IMR-90 (cell line): ENCODE measurements around the gene C1orf87. TPM values are rescaled to one million over a fixed set of nuclear protein-coding genes. Genes with fewer than 3 reads are reported as not detected.

Experiments
- ATAC-seq: fragments of 200-7000 bp; cut with Tn5 transposase; 2 replicates; pipeline ENCODE4 v1.9.1; 2020; ENCODE audit warnings: low read depth, mild to moderate bottlenecking, moderate library complexity
- BruUV-seq: library from RNA; stranded (reverse); fragments of 400-500 nt; replicated peaks from 2 replicates; lab custom pipeline; 2021; lab: Mats Ljungman, UMichigan
- CTCF ChIA-PET: fragments of 300-600 bp; formaldehyde crosslinking; extraction: SDS; loops from one replicate; lab custom pipeline; 2021; ENCODE audit warnings: antibody characterized with exemption; lab: Yijun Ruan, JAX
- POLR2A ChIA-PET: fragments of 300-600 bp; sonication (Branson Sonifier 250); formaldehyde crosslinking; loops from one replicate; lab custom pipeline; 2022; ENCODE audit warnings: antibody characterized with exemption; ENCODE audit not compliant: unreplicated experiment; lab: Charles Lee
- DNase-seq: peaks from one replicate; pipeline ENCODE4 v3.0.0; 2013
- H2AFZ ChIP-seq: replicated peaks from 2 replicates; pipeline ENCODE3; 2013; ENCODE audit warnings: low read length, mild to moderate bottlenecking; ENCODE audit not compliant: poor library complexity
- H2AK5ac ChIP-seq: 2 replicates; pipeline ENCODE4 v1.6.1; 2013; ENCODE audit warnings: low read depth, low read length, inconsistent platforms
- H2AK9ac ChIP-seq: replicated peaks from 2 replicates; pipeline ENCODE3; 2013; ENCODE audit warnings: mild to moderate bottlenecking, low read depth, low read length, moderate library complexity; ENCODE audit not compliant: poor library complexity
- H2BK120ac ChIP-seq: 2 replicates; pipeline ENCODE4 v1.6.1; 2013; ENCODE audit warnings: low read depth, low read length, inconsistent platforms
- H2BK15ac ChIP-seq: 3 replicates; pipeline ENCODE4 v1.6.1; 2013; ENCODE audit warnings: low read depth, low read length, inconsistent platforms
- H2BK20ac ChIP-seq: 2 replicates; pipeline ENCODE4 v1.6.1; 2013; ENCODE audit warnings: low read depth, mild to moderate bottlenecking, inconsistent platforms, low read length, moderate library complexity
- H2BK5ac ChIP-seq: 2 replicates; pipeline ENCODE4 v1.6.1; 2013; ENCODE audit warnings: mild to moderate bottlenecking, low read depth, low read length, inconsistent platforms; ENCODE audit not compliant: poor library complexity, severe bottlenecking
- H3K14ac ChIP-seq: replicated peaks from 2 replicates; pipeline ENCODE4 v1.6.1; 2013; ENCODE audit warnings: low read depth, low read length, inconsistent platforms
- H3K18ac ChIP-seq: 2 replicates; pipeline ENCODE4 v1.6.1; 2013; ENCODE audit warnings: low read depth, low read length, control low read depth
- H3K23ac ChIP-seq: 2 replicates; pipeline ENCODE4 v1.6.1; 2013; ENCODE audit warnings: low read depth, low read length, inconsistent platforms
- H3K27ac ChIP-seq: 2 replicates; pipeline ENCODE4 v1.5.1; 2013; ENCODE audit warnings: mild to moderate bottlenecking, control low read depth, low read length; ENCODE audit not compliant: insufficient read depth
- H3K27me3 ChIP-seq: 2 replicates; pipeline ENCODE4 v1.6.1; 2013; ENCODE audit warnings: low read length; ENCODE audit not compliant: control insufficient read depth, insufficient read depth
- H3K36me3 ChIP-seq: 2 replicates; pipeline ENCODE4 v1.6.1; 2013; ENCODE audit warnings: low read length, mixed read lengths; ENCODE audit not compliant: control insufficient read depth, insufficient read depth
- H3K4ac ChIP-seq: 2 replicates; pipeline ENCODE4 v1.6.1; 2013; ENCODE audit warnings: low read depth, low read length, inconsistent platforms
- H3K4me1 ChIP-seq: 2 replicates; pipeline ENCODE4 v1.6.1; 2013; ENCODE audit warnings: low read length, mixed read lengths; ENCODE audit not compliant: control insufficient read depth, insufficient read depth
- H3K4me2 ChIP-seq: 2 replicates; pipeline ENCODE4 v1.6.1; 2013; ENCODE audit warnings: low read depth, mild to moderate bottlenecking, control low read depth, low read length, moderate library complexity
- H3K4me3 ChIP-seq: 2 replicates; pipeline ENCODE4 v1.5.1; 2013; ENCODE audit warnings: low read depth, mild to moderate bottlenecking, control low read depth, low read length, moderate library complexity; ENCODE audit not compliant: insufficient read depth
- H3K56ac ChIP-seq: 2 replicates; pipeline ENCODE4 v1.6.1; 2013; ENCODE audit warnings: low read length, inconsistent platforms; ENCODE audit not compliant: insufficient read depth; ENCODE audit errors: extremely low read depth
- H3K79me1 ChIP-seq, 2 experiments: 2 replicates each; pipeline ENCODE4 v1.6.1; 2013; ENCODE audit warnings: low read length in 2 of 2, inconsistent platforms in 1 of 2, low read depth in 1 of 2
- H3K9ac ChIP-seq: 2 replicates; pipeline ENCODE4 v1.6.1; 2013; ENCODE audit warnings: low read depth, low read length, control low read depth
- H3K9me1 ChIP-seq: 2 replicates; pipeline ENCODE4 v1.6.1; 2013; ENCODE audit warnings: low read length, inconsistent platforms; ENCODE audit not compliant: insufficient read depth
- H3K9me3 ChIP-seq: 2 replicates; pipeline ENCODE4 v1.6.1; 2013; ENCODE audit warnings: low read length; ENCODE audit not compliant: control insufficient read depth, insufficient read depth
- H4K20me1 ChIP-seq: 2 replicates; pipeline ENCODE4 v1.6.1; 2013; ENCODE audit warnings: low read length, inconsistent platforms; ENCODE audit not compliant: insufficient read depth
- H4K5ac ChIP-seq: 2 replicates; pipeline ENCODE4 v1.6.1; 2013; ENCODE audit warnings: mild to moderate bottlenecking, low read depth, low read length, control low read depth
- H4K8ac ChIP-seq, 2 experiments: 2 replicates each; pipeline ENCODE4 v1.6.1; 2013; ENCODE audit warnings: low read depth in 2 of 2, low read length in 2 of 2, control low read depth in 1 of 2, inconsistent platforms in 1 of 2
- H4K91ac ChIP-seq: 2 replicates; pipeline ENCODE4 v1.6.1; 2013; ENCODE audit warnings: low read depth, low read length, inconsistent platforms; ENCODE audit not compliant: insufficient read depth
- MAFK ChIP-seq: IDR thresholded peaks from 2 replicates; pipeline ENCODE4 v1.6.1; 2012; ENCODE audit warnings: low read depth, low read length, improper control_type of control experiment
- MAZ ChIP-seq: IDR thresholded peaks from 2 replicates; pipeline ENCODE4 v1.6.1; 2012; ENCODE audit warnings: low read depth, mild to moderate bottlenecking, low read length, improper control_type of control experiment, moderate library complexity, borderline replicate concordance
- POLR2A ChIP-seq: IDR thresholded peaks from 2 replicates; pipeline ENCODE4 v1.6.1; 2012; ENCODE audit warnings: mild to moderate bottlenecking, low read depth, low read length
- RAD21 ChIP-seq: IDR thresholded peaks from 2 replicates; pipeline ENCODE4 v1.6.1; 2012; ENCODE audit warnings: low read length, improper control_type of control experiment
- WGBS, 2 experiments: methylation state at CpG; one replicate each; pipeline versions ENCODE4 v1.1.5 to v1.1.7; 2013; ENCODE audit warnings: missing lambda C conversion rate in 2 of 2; ENCODE audit not compliant: insufficient read length in 1 of 2; ENCODE audit errors: extremely low coverage in 2 of 2; 5-methylcytosine and 5-hydroxymethylcytosine counted together
- dilution Hi-C: fragments of 300-500 bp; cut with HindIII; formaldehyde crosslinking; loops from one replicate; pipeline ENCODE4 v1.14.3; 2018; ENCODE audit warnings: low sequenced_read_pairs; ENCODE audit not compliant: unreplicated experiment
- in situ Hi-C: fragments of 300-500 bp; cut with MboI; formaldehyde crosslinking; loops from 3 replicates; pipeline ENCODE4 v1.14.3; 2019; ENCODE audit warnings: low sequenced_read_pairs, inconsistent platforms, mixed read lengths
- intact Hi-C: fragments of 100-400 bp; cut with micrococcal nuclease; formaldehyde crosslinking; loops from 2 replicates; pipeline ENCODE4 v1.10.0; 2022
- polyA plus RNA-seq, 3 experiments: library from polyadenylated mRNA; depleted of rRNA; stranded (reverse); fragments of >200 nt; gene quantifications; 2 replicates each; pipeline ENCODE4 v1.2.3, GENCODE V29; 2012; ENCODE audit warnings: low replicate concordance in 1 of 3
- total RNA-seq: library from RNA; depleted of rRNA; stranded (reverse); fragments of >200 nt; gene quantifications from 2 replicates; pipeline ENCODE4 v1.2.3, GENCODE V29; 2012

The C1orf87 gene
- total and polyA plus RNA-seq, 2 of the 4 experiments (the other 2 are of a cell fraction), result not detected

- Histone ChIP-seq H4K5ac (no peak overlapping the region), H3K18ac (no peak overlapping the region), H3K9ac (no peak overlapping the region), H2BK5ac (no peak overlapping the region), H2AK5ac (no peak overlapping the region), H3K4me2 (no peak overlapping the region), H3K14ac (no peak overlapping the region), H3K4me3 (no peak overlapping the region), H3K23ac (no peak overlapping the region), H4K91ac (no peak overlapping the region), H2BK120ac (no peak overlapping the region), H3K9me1 (no peaks in the 10 kb centered on the region), H2BK20ac (no peak overlapping the region), H2BK15ac (no peak overlapping the region), H3K79me1 (no peaks in the 10 kb centered on the region), H2AK9ac (no peak overlapping the region), H4K20me1 (no peaks in the 10 kb centered on the region), H3K4me1 (no peaks in the 10 kb centered on the region), H3K27me3 (no peaks in the 10 kb centered on the region), H2AFZ (no peak overlapping the region), H3K56ac (no peak overlapping the region), H3K36me3 (no peaks in the 10 kb centered on the region), H3K9me3 (no peaks in the 10 kb centered on the region), H4K8ac (no peak overlapping the region), H3K4ac (no peak overlapping the region), H3K27ac (no peak overlapping the region)
- TF ChIP-seq RAD21 (no peak), MAFK (no peak), MAZ (no peak), POLR2A (no peak)
- ATAC-seq, result no peak
- intact Hi-C loops, result no loop called here
- dilution Hi-C loops, result no loop called here
- in situ Hi-C loops, result no loop called here
- POLR2A ChIA-PET, result no interaction called here
- CTCF ChIA-PET, result no interaction called here
- WGBS, 2 experiments, result no CpG with 5 or more reads among the region's 5 CpGs
- DNase-seq, result no peak
- no TSS peak for BruUV-seq
Measured at GRCh38 chr1:60088620-60089155, 15.1 kb upstream of the C1orf87 start.
